ENCODE data around the gene CELSR1.
A peak's percentile ranks its signal among the peaks of the same experiment; 100 is the strongest.

CELSR1 gene

GRCh38 chr22:46524203-46524740, 13.1 kb downstream of the CELSR1 start:
- Histone ChIP-seq H3K4me2 (ENCODE audit: low read length) (no peak overlapping the region), H3K4me1 (ENCODE audit: control insufficient read depth in 1 of 2, insufficient read depth in 2 of 2, low read length in 2 of 2) (peaks cover 11 to 12% of the 10 kb centered on the region in 2 experiments), H3K79me1 (ENCODE audit: low read length) (no peaks in the 10 kb centered on the region), H3K4ac (ENCODE audit: low read depth, low read length) (no peak overlapping the region), H3K27me3 (ENCODE audit: insufficient read depth, low read length) (no peaks in the 10 kb centered on the region), H2BK12ac (ENCODE audit: low read length) (no peak overlapping the region), H4K91ac (ENCODE audit: low read depth, low read length) (no peak overlapping the region), H2AK5ac (ENCODE audit: low read length) (no peak overlapping the region), H3K9me3 (ENCODE audit: insufficient read depth, low read depth, low read length) (no peaks in the 10 kb centered on the region), H2BK5ac (ENCODE audit: low read depth, low read length, poor library complexity) (no peak overlapping the region), H4K8ac (ENCODE audit: low read depth, low read length) (no peak overlapping the region), H3K4me3 (ENCODE audit: low read depth, low read length) (no peak overlapping the region), H3K79me2 (ENCODE audit: control insufficient read depth, insufficient read depth, low read length, poor library complexity) (no peaks in the 10 kb centered on the region), H3K36me3 (ENCODE audit: control insufficient read depth in 1 of 2, insufficient read depth in 2 of 2, low read length in 2 of 2) (no peaks in the 10 kb centered on the region), H3K14ac (ENCODE audit: low read length) (no peak overlapping the region), H4K12ac (ENCODE audit: low read depth, low read length) (no peak overlapping the region), H3K23ac (ENCODE audit: low read length) (no peak overlapping the region), H2AFZ (ENCODE audit: insufficient read depth, low read length, poor library complexity) (no peak overlapping the region), H3K18ac (ENCODE audit: low read length) (no peak overlapping the region), H3K27ac (ENCODE audit: low read depth, low read length) (no peak overlapping the region), H2BK120ac (ENCODE audit: insufficient read depth, low read length, poor library complexity) (no peak overlapping the region), H3K9ac (ENCODE audit: low read length) (no peak overlapping the region)
- DNase-seq = no peak
- WGBS (ENCODE audit: extremely low coverage, insufficient coverage, insufficient read length) = no CpG with 5 or more reads among the region's 19 CpGs

GRCh38 chr22:46522797-46523196, 14.6 kb downstream of the CELSR1 start:
- no peak overlapping the region for H3K4ac ChIP-seq (ENCODE audit: low read depth, low read length)
- no peak overlapping the region for H2BK12ac ChIP-seq (ENCODE audit: low read length)
- DNase-seq = peak; percentile 71 to 84
- no peaks in the 10 kb centered on the region for H3K79me2 ChIP-seq (ENCODE audit: control insufficient read depth, insufficient read depth, low read length, poor library complexity)
- no peak overlapping the region for H3K18ac ChIP-seq (ENCODE audit: low read length)
- no peaks in the 10 kb centered on the region for H3K79me1 ChIP-seq (ENCODE audit: low read length)
- no peak overlapping the region for H4K8ac ChIP-seq (ENCODE audit: low read depth, low read length)
- H2AK5ac ChIP-seq (ENCODE audit: low read length) = no peak overlapping the region
- no peak overlapping the region for H3K9ac ChIP-seq (ENCODE audit: low read length)
- H3K36me3 ChIP-seq (ENCODE audit: control insufficient read depth in 1 of 2, insufficient read depth in 2 of 2, low read length in 2 of 2) = peaks cover 0 to 5% of the 10 kb centered on the region in 2 experiments
- H3K4me2 ChIP-seq (ENCODE audit: low read length) = no peak overlapping the region
- H3K9me3 ChIP-seq (ENCODE audit: insufficient read depth, low read depth, low read length) = no peaks in the 10 kb centered on the region
- H3K27ac ChIP-seq (ENCODE audit: low read depth, low read length) = no peak overlapping the region
- no peak overlapping the region for H3K14ac ChIP-seq (ENCODE audit: low read length)
- no peak overlapping the region for H4K91ac ChIP-seq (ENCODE audit: low read depth, low read length)
- H4K12ac ChIP-seq (ENCODE audit: low read depth, low read length) = no peak overlapping the region
- no peak overlapping the region for H3K23ac ChIP-seq (ENCODE audit: low read length)
- WGBS (ENCODE audit: extremely low coverage, insufficient coverage, insufficient read length) = no CpG with 5 or more reads among the region's 8 CpGs
- no peak overlapping the region for H2BK5ac ChIP-seq (ENCODE audit: low read depth, low read length, poor library complexity)
- H3K4me1 ChIP-seq (ENCODE audit: control insufficient read depth in 1 of 2, insufficient read depth in 2 of 2, low read length in 2 of 2) = peaks cover 9% of the 10 kb centered on the region in 2 experiments
- no peaks in the 10 kb centered on the region for H3K27me3 ChIP-seq (ENCODE audit: insufficient read depth, low read length)
- no peak overlapping the region for H2BK120ac ChIP-seq (ENCODE audit: insufficient read depth, low read length, poor library complexity)
- no peak overlapping the region for H3K4me3 ChIP-seq (ENCODE audit: low read depth, low read length)
- H2AFZ ChIP-seq (ENCODE audit: insufficient read depth, low read length, poor library complexity) = no peak overlapping the region

GRCh38 chr22:46521994-46522393, 15.4 kb downstream of the CELSR1 start:
- H4K8ac ChIP-seq (ENCODE audit: low read depth, low read length) = no peak overlapping the region
- no peak overlapping the region for H3K4me3 ChIP-seq (ENCODE audit: low read depth, low read length)
- H3K79me2 ChIP-seq (ENCODE audit: control insufficient read depth, insufficient read depth, low read length, poor library complexity) = no peaks in the 10 kb centered on the region
- H3K4me2 ChIP-seq (ENCODE audit: low read length) = no peak overlapping the region
- H2BK120ac ChIP-seq (ENCODE audit: insufficient read depth, low read length, poor library complexity) = no peak overlapping the region
- no peak overlapping the region for H3K27ac ChIP-seq (ENCODE audit: low read depth, low read length)
- no peak overlapping the region for H3K14ac ChIP-seq (ENCODE audit: low read length)
- H4K12ac ChIP-seq (ENCODE audit: low read depth, low read length) = no peak overlapping the region
- H2AFZ ChIP-seq (ENCODE audit: insufficient read depth, low read length, poor library complexity) = no peak overlapping the region
- no peaks in the 10 kb centered on the region for H3K9me3 ChIP-seq (ENCODE audit: insufficient read depth, low read depth, low read length)
- H3K18ac ChIP-seq (ENCODE audit: low read length) = no peak overlapping the region
- H3K23ac ChIP-seq (ENCODE audit: low read length) = no peak overlapping the region
- no peak for DNase-seq
- no peak overlapping the region for H3K9ac ChIP-seq (ENCODE audit: low read length)
- no peak overlapping the region for H2BK5ac ChIP-seq (ENCODE audit: low read depth, low read length, poor library complexity)
- H2AK5ac ChIP-seq (ENCODE audit: low read length) = no peak overlapping the region
- no peak overlapping the region for H4K91ac ChIP-seq (ENCODE audit: low read depth, low read length)
- H3K4ac ChIP-seq (ENCODE audit: low read depth, low read length) = no peak overlapping the region
- H3K79me1 ChIP-seq (ENCODE audit: low read length) = no peaks in the 10 kb centered on the region
- no peaks in the 10 kb centered on the region for H3K27me3 ChIP-seq (ENCODE audit: insufficient read depth, low read length)
- WGBS (ENCODE audit: extremely low coverage, insufficient coverage, insufficient read length) = no CpG with 5 or more reads among the region's 5 CpGs
- H3K4me1 ChIP-seq (ENCODE audit: control insufficient read depth in 1 of 2, insufficient read depth in 2 of 2, low read length in 2 of 2) = peaks cover 9 to 10% of the 10 kb centered on the region in 2 experiments
- peaks cover 0 to 5% of the 10 kb centered on the region in 2 experiments for H3K36me3 ChIP-seq (ENCODE audit: control insufficient read depth in 1 of 2, insufficient read depth in 2 of 2, low read length in 2 of 2)
- no peak overlapping the region for H2BK12ac ChIP-seq (ENCODE audit: low read length)

- Histone ChIP-seq H3K4me3 (ENCODE audit: low read depth, low read length) (no peak overlapping the region), H2BK120ac (ENCODE audit: insufficient read depth, low read length, poor library complexity) (no peak overlapping the region), H2BK5ac (ENCODE audit: low read depth, low read length, poor library complexity) (no peak overlapping the region), H3K14ac (ENCODE audit: low read length) (no peak overlapping the region), H3K9ac (ENCODE audit: low read length) (no peak overlapping the region), H3K4me1 (ENCODE audit: control insufficient read depth in 1 of 2, insufficient read depth in 2 of 2, low read length in 2 of 2) (peaks cover 4 to 6% of the 10 kb centered on the region in 2 experiments), H3K4ac (ENCODE audit: low read depth, low read length) (no peak overlapping the region), H3K36me3 (ENCODE audit: control insufficient read depth in 1 of 2, insufficient read depth in 2 of 2, low read length in 2 of 2) (peaks cover 0 to 5% of the 10 kb centered on the region in 2 experiments), H3K79me1 (ENCODE audit: low read length) (no peaks in the 10 kb centered on the region), H2AK5ac (ENCODE audit: low read length) (no peak overlapping the region), H3K18ac (ENCODE audit: low read length) (no peak overlapping the region), H3K79me2 (ENCODE audit: control insufficient read depth, insufficient read depth, low read length, poor library complexity) (no peaks in the 10 kb centered on the region), H4K91ac (ENCODE audit: low read depth, low read length) (no peak overlapping the region), H3K27me3 (ENCODE audit: insufficient read depth, low read length) (no peaks in the 10 kb centered on the region), H2BK12ac (ENCODE audit: low read length) (no peak overlapping the region), H4K12ac (ENCODE audit: low read depth, low read length) (no peak overlapping the region), H3K23ac (ENCODE audit: low read length) (no peak overlapping the region), H4K8ac (ENCODE audit: low read depth, low read length) (no peak overlapping the region), H3K9me3 (ENCODE audit: insufficient read depth, low read depth, low read length) (no peaks in the 10 kb centered on the region), H2AFZ (ENCODE audit: insufficient read depth, low read length, poor library complexity) (no peak overlapping the region), H3K4me2 (ENCODE audit: low read length) (no peak overlapping the region), H3K27ac (ENCODE audit: low read depth, low read length) (no peak overlapping the region)
- no peak for DNase-seq
- WGBS (ENCODE audit: extremely low coverage, insufficient coverage, insufficient read length) = no CpG with 5 or more reads among the region's 8 CpGs
Measured at GRCh38 chr22:46520880-46521279, 16.5 kb downstream of the CELSR1 start.

Measured in trophoblast cell (in vitro differentiated cells and primary cell).